ENCODE data around the gene WFIKKN2.

GRCh38 chr17:50837286-50837979 is 2.0 kb downstream of the WFIKKN2 start:
- no peak for TF ChIP-seq CTCF (conservative IDR thresholded peaks at IDR 0.05; ENCODE audit: low read depth in 2 of 2)
- no peak for TF ChIP-seq REST (IDR thresholded peaks at IDR 0.05; ENCODE audit: unreplicated experiment)
- no peak for TF ChIP-seq POLR2AphosphoS5 (IDR thresholded peaks at IDR 0.05; ENCODE audit: low read depth)
- TF ChIP-seq EZH2 (IDR thresholded peaks at IDR 0.05; ENCODE audit: low read depth, unreplicated experiment), result no peak
- TF ChIP-seq ZNF331 (CRISPR knock-in tag; IDR thresholded peaks at IDR 0.05; ENCODE audit: low read depth), result no peak
- no peak for TF ChIP-seq NANOG (IDR thresholded peaks at IDR 0.05; ENCODE audit: borderline replicate concordance)
- TF ChIP-seq CREB1 (CRISPR knock-in tag; IDR thresholded peaks at IDR 0.05; ENCODE audit: low read depth), result no peak
- no peak for TF ChIP-seq EZH2phosphoT487 (IDR thresholded peaks at IDR 0.05; ENCODE audit: unreplicated experiment)
- TF ChIP-seq JUNB (IDR thresholded peaks at IDR 0.05; ENCODE audit: unreplicated experiment), result no peak
- no peak for TF ChIP-seq STAT1 (IDR thresholded peaks at IDR 0.05; ENCODE audit: unreplicated experiment)
- no peak for TF ChIP-seq ZNF114 (CRISPR knock-in tag; IDR thresholded peaks at IDR 0.05)
- no peak for TF ChIP-seq ETS1 (IDR thresholded peaks at IDR 0.05)
- TF ChIP-seq ZNF462 (CRISPR knock-in tag; IDR thresholded peaks at IDR 0.05), result no peak

Measured in GM23338 (cell line).